Liver (tissue), 9 donors: Measurements from ENCODE around the gene UBL3. TPM values are rescaled to one million over a fixed set of nuclear protein-coding genes. Genes with fewer than 3 reads are reported as not detected.

ENCODE experiments used
- DNase-seq: peaks from one replicate; pipeline ENCODE4 v3.0.0-alpha.2; 2017; ENCODE audit warnings: low spot score
- H3K27ac ChIP-seq, 2 donors: one replicate each; pipeline ENCODE4 v1.7.0; 2013; ENCODE audit warnings: inconsistent platforms in 2 of 2, low read length in 2 of 2, control low read depth in 1 of 2, low read depth in 1 of 2, mild to moderate bottlenecking in 1 of 2
- H3K27me3 ChIP-seq, 4 donors: one replicate each; pipeline versions ENCODE4 v1.6.1 to v1.7.0; 2013; ENCODE audit warnings: low read length in 3 of 4, inconsistent platforms in 1 of 4, mild to moderate bottlenecking in 1 of 4, moderate library complexity in 1 of 4; ENCODE audit not compliant: control insufficient read depth in 4 of 4, insufficient read depth in 4 of 4
- H3K36me3 ChIP-seq, 4 donors: one replicate each; pipeline versions ENCODE4 v1.6.1 to v1.7.0; 2013; ENCODE audit warnings: low read length in 3 of 4, mild to moderate bottlenecking in 3 of 4, low read depth in 1 of 4, moderate library complexity in 1 of 4; ENCODE audit not compliant: control insufficient read depth in 4 of 4, insufficient read depth in 3 of 4
- H3K4me1 ChIP-seq, 4 donors: one replicate each; pipeline versions ENCODE4 v1.6.1 to v1.7.0; 2013; ENCODE audit warnings: low read length in 3 of 4, mild to moderate bottlenecking in 3 of 4, moderate library complexity in 1 of 4; ENCODE audit not compliant: control insufficient read depth in 4 of 4, insufficient read depth in 4 of 4
- H3K4me3 ChIP-seq, 3 donors: one replicate each; pipeline versions ENCODE4 v1.6.1 to v1.7.0; 2013; ENCODE audit warnings: low read length in 3 of 3, control low read depth in 1 of 3, low read depth in 1 of 3, mild to moderate bottlenecking in 1 of 3
- H3K9ac ChIP-seq, 2 donors: one replicate each; pipeline ENCODE4 v1.7.0; 2013; ENCODE audit warnings: low read length in 2 of 2, mild to moderate bottlenecking in 2 of 2, moderate library complexity in 2 of 2, control low read depth in 1 of 2, low read depth in 1 of 2
- H3K9me3 ChIP-seq, 4 donors: one replicate each; pipeline versions ENCODE4 v1.6.1 to v1.7.0; 2013; ENCODE audit warnings: low read length in 3 of 4; ENCODE audit not compliant: control insufficient read depth in 4 of 4
- CTCF ChIP-seq: fragments of 150-350 bp; IDR thresholded peaks from 2 replicates; pipeline ENCODE4 v1.5.1; 2017; ENCODE audit warnings: improper control_type of control experiment, low read depth, low read length; ENCODE audit not compliant: missing input control
- EGR1 ChIP-seq, 2 donors: IDR thresholded peaks; 2 replicates each; pipeline ENCODE4 v1.6.1; 2016 to 2018; ENCODE audit warnings: antibody characterized with exemption in 2 of 2, low read depth in 2 of 2
- FOXA1 ChIP-seq: IDR thresholded peaks from 2 replicates; pipeline ENCODE4 v1.6.1; 2016; ENCODE audit warnings: antibody characterized with exemption
- FOXA2 ChIP-seq: IDR thresholded peaks from 2 replicates; pipeline ENCODE4 v1.6.1; 2016; ENCODE audit warnings: antibody characterized with exemption
- GABPA ChIP-seq, 2 donors: IDR thresholded peaks in 1 of 2; conservative IDR thresholded peaks in 1 of 2; 2 replicates each; pipeline ENCODE4 v1.6.1; 2016; ENCODE audit warnings: antibody characterized with exemption in 2 of 2, mild to moderate bottlenecking in 1 of 2, moderate library complexity in 1 of 2
- HNF4A ChIP-seq, 2 donors: conservative IDR thresholded peaks; 2 replicates each; pipeline ENCODE4 v1.6.1; 2016; ENCODE audit warnings: antibody characterized with exemption in 2 of 2, mild to moderate bottlenecking in 2 of 2
- HNF4G ChIP-seq: IDR thresholded peaks from 2 replicates; pipeline ENCODE4 v1.6.1; 2016; ENCODE audit warnings: antibody characterized with exemption
- JUND ChIP-seq, 2 donors: IDR thresholded peaks; 2 replicates each; pipeline ENCODE4 v1.6.1; 2016; ENCODE audit warnings: antibody characterized with exemption in 2 of 2
- NR2F2 ChIP-seq: IDR thresholded peaks from 2 replicates; pipeline ENCODE4 v1.6.1; 2016; ENCODE audit warnings: antibody characterized with exemption
- RAD21 ChIP-seq, 2 donors: IDR thresholded peaks; 2 replicates each; pipeline ENCODE4 v1.6.1; 2016; ENCODE audit warnings: antibody characterized with exemption in 2 of 2, mild to moderate bottlenecking in 2 of 2
- RXRA ChIP-seq, 2 donors: IDR thresholded peaks; 2 replicates each; pipeline ENCODE4 v1.6.1; 2017 to 2018; ENCODE audit warnings: antibody characterized with exemption in 2 of 2, mild to moderate bottlenecking in 1 of 2
- SP1 ChIP-seq: IDR thresholded peaks from 2 replicates; pipeline ENCODE4 v1.6.1; 2018; ENCODE audit warnings: antibody characterized with exemption, mild to moderate bottlenecking
- TAF1 ChIP-seq: conservative IDR thresholded peaks from 2 replicates; pipeline ENCODE4 v1.6.1; 2016; ENCODE audit warnings: antibody characterized with exemption, mild to moderate bottlenecking
- YY1 ChIP-seq: IDR thresholded peaks from 2 replicates; pipeline ENCODE4 v1.6.1; 2016; ENCODE audit warnings: antibody characterized with exemption, mild to moderate bottlenecking
- ZBTB33 ChIP-seq: IDR thresholded peaks from 2 replicates; pipeline ENCODE4 v1.6.1; 2016; ENCODE audit warnings: antibody characterized with exemption
- WGBS: extraction: QIAGEN DNeasy Blood & Tissue Kit; methylation state at CpG from one replicate; pipeline ENCODE4 v1.1.7; 2013; 5-methylcytosine and 5-hydroxymethylcytosine counted together
- polyA plus RNA-seq, 2 donors: library from polyadenylated mRNA; stranded (reverse) in 1 of 2; unstranded in 1 of 2; fragments of 200-250 nt in 1 of 2; fragments of >200 nt in 1 of 2; fragmentation: Nextera tagmentation in 1 of 2; extraction: Ambion mirVana in 1 of 2; gene quantifications; one replicate each; pipeline versions ENCODE4 v1.2.1 to v1.2.3, GENCODE V29; 2013 to 2015
- total RNA-seq, 2 donors: library from RNA; depleted of rRNA; stranded (reverse); fragments of >200 nt; gene quantifications; one replicate each; pipeline ENCODE4 v1.2.3, GENCODE V29; 2014
- TF ChIP-seq, protein P1 (sequence below): IDR thresholded peaks from 2 replicates; pipeline ENCODE4 v1.6.1; 2016; ENCODE audit warnings: antibody characterized with exemption
- TF ChIP-seq, protein P2 (sequence below): IDR thresholded peaks from 2 replicates; pipeline ENCODE4 v1.6.1; 2016; ENCODE audit warnings: antibody characterized with exemption
- TF ChIP-seq, protein P3 (sequence below): IDR thresholded peaks from 2 replicates; pipeline ENCODE4 v1.6.1; 2016; ENCODE audit warnings: antibody characterized with exemption, mild to moderate bottlenecking
- donor health status: healthy.
- donor health status: healthy.
- donor health status: healthy.
- donor health status: healthy.
- donor health status: healthy.

UBL3 gene
- total and polyA plus RNA-seq, 4 donors = 13.9 to 21.3 (median 15.9) TPM

DNA sequence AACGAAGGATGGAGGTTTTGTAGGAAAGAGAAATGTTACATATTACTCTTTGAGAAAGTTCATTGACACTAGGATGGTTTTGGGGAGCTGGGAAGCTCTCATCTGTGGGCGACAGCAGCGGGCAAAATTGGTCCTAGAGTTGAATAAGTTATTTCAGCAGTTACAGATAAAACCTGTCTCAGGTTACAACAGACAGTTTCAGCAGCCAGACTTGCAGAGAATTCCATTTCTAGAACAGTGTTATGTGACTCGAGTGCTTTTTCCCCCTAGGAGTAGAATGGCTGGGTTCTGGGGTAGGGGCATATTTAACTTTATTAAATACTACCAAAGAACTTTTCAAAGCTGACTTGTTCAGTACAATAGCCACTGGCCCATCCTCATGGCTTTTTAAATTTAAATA is 46.7 kb upstream of the UBL3 start:
- Histone ChIP-seq H3K4me3 (no peak overlapping the region), H3K36me3 (no peaks in the 10 kb centered on the region), H3K9ac (no peak overlapping the region), H3K4me1 (no peaks in the 10 kb centered on the region), H3K9me3 (no peaks in the 10 kb centered on the region), H3K27ac (no peak overlapping the region), H3K27me3 (no peaks in the 10 kb centered on the region)
- no peak for TF ChIP-seq ZBTB33
- no peak for TF ChIP-seq FOXA1
- TF ChIP-seq, protein P1, sequence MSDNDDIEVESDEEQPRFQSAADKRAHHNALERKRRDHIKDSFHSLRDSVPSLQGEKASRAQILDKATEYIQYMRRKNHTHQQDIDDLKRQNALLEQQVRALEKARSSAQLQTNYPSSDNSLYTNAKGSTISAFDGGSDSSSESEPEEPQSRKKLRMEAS = no peak
- TF ChIP-seq YY1 = no peak
- TF ChIP-seq GABPA (IDR thresholded peaks at IDR 0.05 in 1 of 2, conservative IDR thresholded peaks at IDR 0.05 in 1 of 2) = no peak
- TF ChIP-seq HNF4G = no peak
- no peak for TF ChIP-seq HNF4A (conservative IDR thresholded peaks at IDR 0.05)
- TF ChIP-seq NR2F2 = no peak
- TF ChIP-seq, protein P2, sequence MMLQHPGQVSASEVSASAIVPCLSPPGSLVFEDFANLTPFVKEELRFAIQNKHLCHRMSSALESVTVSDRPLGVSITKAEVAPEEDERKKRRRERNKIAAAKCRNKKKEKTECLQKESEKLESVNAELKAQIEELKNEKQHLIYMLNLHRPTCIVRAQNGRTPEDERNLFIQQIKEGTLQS = no peak
- TF ChIP-seq EGR1 (IDR thresholded peaks at IDR 0.05; ENCODE audit: low read depth in 2 of 2) = no peak
- TF ChIP-seq SP1 = no peak
- TF ChIP-seq, protein P3, sequence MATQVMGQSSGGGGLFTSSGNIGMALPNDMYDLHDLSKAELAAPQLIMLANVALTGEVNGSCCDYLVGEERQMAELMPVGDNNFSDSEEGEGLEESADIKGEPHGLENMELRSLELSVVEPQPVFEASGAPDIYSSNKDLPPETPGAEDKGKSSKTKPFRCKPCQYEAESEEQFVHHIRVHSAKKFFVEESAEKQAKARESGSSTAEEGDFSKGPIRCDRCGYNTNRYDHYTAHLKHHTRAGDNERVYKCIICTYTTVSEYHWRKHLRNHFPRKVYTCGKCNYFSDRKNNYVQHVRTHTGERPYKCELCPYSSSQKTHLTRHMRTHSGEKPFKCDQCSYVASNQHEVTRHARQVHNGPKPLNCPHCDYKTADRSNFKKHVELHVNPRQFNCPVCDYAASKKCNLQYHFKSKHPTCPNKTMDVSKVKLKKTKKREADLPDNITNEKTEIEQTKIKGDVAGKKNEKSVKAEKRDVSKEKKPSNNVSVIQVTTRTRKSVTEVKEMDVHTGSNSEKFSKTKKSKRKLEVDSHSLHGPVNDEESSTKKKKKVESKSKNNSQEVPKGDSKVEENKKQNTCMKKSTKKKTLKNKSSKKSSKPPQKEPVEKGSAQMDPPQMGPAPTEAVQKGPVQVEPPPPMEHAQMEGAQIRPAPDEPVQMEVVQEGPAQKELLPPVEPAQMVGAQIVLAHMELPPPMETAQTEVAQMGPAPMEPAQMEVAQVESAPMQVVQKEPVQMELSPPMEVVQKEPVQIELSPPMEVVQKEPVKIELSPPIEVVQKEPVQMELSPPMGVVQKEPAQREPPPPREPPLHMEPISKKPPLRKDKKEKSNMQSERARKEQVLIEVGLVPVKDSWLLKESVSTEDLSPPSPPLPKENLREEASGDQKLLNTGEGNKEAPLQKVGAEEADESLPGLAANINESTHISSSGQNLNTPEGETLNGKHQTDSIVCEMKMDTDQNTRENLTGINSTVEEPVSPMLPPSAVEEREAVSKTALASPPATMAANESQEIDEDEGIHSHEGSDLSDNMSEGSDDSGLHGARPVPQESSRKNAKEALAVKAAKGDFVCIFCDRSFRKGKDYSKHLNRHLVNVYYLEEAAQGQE = no peak
- TF ChIP-seq TAF1 = no peak
- TF ChIP-seq RXRA (IDR thresholded peaks at IDR 0.05) = no peak
- TF ChIP-seq RAD21 (IDR thresholded peaks at IDR 0.05) = no peak
- TF ChIP-seq CTCF = no peak
- TF ChIP-seq JUND (IDR thresholded peaks at IDR 0.05) = no peak
- TF ChIP-seq FOXA2 = no peak
- WGBS = 82% methylated on average over 4 of the region's 4 CpGs
- DNase-seq = no peak

DNA sequence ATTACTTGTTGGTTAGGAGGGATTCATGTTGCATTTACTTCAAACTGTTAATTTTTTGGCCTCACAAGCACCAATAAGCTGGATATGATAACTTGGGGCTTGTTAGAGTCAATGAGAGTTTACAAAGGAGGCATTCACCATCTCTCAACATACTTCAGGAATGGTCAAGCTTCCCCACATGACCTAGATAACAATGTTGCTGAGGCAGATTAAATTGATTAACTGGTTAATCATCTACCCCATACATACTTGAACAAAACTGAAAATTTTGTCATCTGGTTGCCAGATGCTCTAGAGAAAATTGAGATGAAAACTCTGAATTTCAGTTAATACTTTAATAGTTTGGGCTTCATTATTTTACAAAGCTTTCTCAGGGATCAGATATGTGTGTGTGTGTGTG is 43.0 kb upstream of the UBL3 start:
- no peak for DNase-seq
- no peak overlapping the region for H3K27ac ChIP-seq
- H3K36me3 ChIP-seq = no peaks in the 10 kb centered on the region
- no peaks in the 10 kb centered on the region for H3K27me3 ChIP-seq
- H3K4me3 ChIP-seq = no peak overlapping the region
- H3K9ac ChIP-seq = no peak overlapping the region
- no peaks in the 10 kb centered on the region for H3K4me1 ChIP-seq
- H3K9me3 ChIP-seq = no peaks in the 10 kb centered on the region
- no peak for TF ChIP-seq TAF1
- TF ChIP-seq NR2F2 = no peak
- TF ChIP-seq ZBTB33 = no peak
- TF ChIP-seq FOXA1 = no peak
- no peak for TF ChIP-seq SP1
- TF ChIP-seq JUND (IDR thresholded peaks at IDR 0.05) = no peak
- TF ChIP-seq, protein P2 = no peak
- TF ChIP-seq, protein P3 = no peak
- no peak for TF ChIP-seq FOXA2
- TF ChIP-seq HNF4A (conservative IDR thresholded peaks at IDR 0.05) = no peak
- TF ChIP-seq EGR1 (IDR thresholded peaks at IDR 0.05; ENCODE audit: low read depth in 2 of 2) = no peak
- TF ChIP-seq HNF4G = no peak
